HG02943 (cell line): ENCODE results near the gene RASA4B.
A peak's percentile ranks its signal among the peaks of the same experiment; 100 is the strongest.
"Not testable (repeated sequence)": the region's sequence is repeated elsewhere in the genome, so short reads cannot be mapped to it uniquely, and the experiment has no call there.

Source experiments
- ATAC-seq: cut with Tn5 transposase; IDR thresholded peaks from one replicate; pipeline ENCODE4 v1.9.1; 2021; ENCODE audit warnings: mild to moderate bottlenecking, low read depth, moderate library complexity; ENCODE audit not compliant: unreplicated experiment

Gene RASA4B

DNA sequence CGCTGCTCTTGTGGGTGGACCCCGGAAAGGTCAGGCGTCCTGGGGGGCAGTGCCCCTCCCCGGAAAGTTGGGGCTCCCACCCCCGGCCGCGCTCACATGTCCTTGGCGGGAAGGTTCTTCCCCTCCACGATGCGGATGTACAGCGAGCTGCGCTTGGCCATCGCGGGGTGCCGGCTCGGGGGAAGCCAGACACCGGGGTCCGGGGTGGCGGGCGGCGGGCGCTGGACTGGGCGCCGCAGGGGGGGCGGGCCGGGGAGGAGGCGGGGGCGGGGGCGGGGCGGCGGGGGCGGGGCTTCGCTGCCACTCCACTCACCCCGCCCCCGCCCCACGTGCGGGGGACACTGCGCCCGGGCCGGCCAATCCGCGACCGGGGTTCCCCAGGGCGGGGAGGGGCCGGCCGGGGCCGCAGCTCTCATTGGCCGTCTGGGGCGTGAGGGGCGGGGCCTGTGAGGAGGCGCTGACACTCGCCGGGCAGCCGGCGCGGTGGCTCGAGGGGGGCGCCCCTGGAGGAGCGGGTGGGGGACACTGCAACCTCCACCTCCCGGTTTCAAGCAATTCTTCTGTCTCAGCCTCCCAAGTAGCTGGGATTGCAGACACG, at the start of gene RASA4B:
Gene RASA4B, minus strand, starts transcription at position 228 of the 598 bp plus-strand sequence. Its CDS starts 67 bp downstream, at position 161.
- peak; percentile 43 for ATAC-seq

DNA sequence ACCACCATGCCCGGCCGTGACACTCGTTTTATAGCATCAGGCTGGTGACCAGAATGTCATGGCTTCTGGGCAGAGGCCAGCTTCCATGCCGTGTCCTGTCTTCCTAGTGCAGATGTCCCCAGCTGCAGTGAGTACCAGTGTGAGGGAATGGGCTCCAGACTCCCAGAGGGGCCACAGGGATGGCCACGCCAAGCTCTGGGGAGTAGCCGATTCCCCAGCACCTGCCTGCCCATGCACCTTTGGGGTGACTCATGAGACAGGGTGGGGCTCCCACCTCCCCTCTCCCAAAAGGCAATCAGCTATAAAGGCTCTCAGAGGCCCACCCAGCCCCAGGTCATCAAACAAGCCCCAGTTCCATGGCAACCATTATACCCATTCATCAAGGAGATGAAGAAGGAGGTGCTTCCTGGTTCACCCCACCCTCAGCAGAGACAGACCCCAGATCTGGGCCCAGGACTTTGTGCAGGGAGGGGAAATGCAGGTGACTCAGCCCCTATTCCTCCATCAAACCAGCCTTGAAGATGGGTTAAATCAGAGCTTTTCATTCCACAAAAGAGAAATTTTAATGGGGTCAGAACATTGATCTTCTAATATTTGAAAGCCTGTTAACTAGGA, 33.3 kb upstream of the RASA4B start, which contains the start of gene SPDYE2:
Gene SPDYE2, plus strand, starts transcription at position 419 of the 615 bp plus-strand sequence. CDS start 2,030 bp downstream, outside the sequence.
- ATAC-seq, result not testable (repeated sequence)

DNA sequence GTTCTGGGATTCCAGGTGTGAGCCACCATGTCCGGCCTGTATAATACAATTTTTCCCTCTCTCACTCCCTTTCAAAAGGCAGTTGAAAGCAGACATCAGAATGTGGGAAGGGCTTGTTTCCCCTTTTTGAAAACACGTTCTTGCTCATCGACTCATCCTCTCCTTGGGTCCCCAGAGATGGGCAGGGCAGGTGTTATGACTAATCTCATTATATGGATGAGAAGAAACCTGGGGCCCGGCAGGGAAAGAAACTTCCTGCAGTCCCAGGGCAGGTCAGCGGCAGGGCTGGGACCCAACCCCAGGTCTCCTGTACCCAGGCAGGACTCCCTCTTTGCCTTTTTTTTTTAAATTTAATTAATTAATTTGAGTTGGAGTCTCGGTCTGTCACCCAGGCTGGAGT, 28.8 kb upstream of the RASA4B start:
- peak; percentile 69 for ATAC-seq

DNA sequence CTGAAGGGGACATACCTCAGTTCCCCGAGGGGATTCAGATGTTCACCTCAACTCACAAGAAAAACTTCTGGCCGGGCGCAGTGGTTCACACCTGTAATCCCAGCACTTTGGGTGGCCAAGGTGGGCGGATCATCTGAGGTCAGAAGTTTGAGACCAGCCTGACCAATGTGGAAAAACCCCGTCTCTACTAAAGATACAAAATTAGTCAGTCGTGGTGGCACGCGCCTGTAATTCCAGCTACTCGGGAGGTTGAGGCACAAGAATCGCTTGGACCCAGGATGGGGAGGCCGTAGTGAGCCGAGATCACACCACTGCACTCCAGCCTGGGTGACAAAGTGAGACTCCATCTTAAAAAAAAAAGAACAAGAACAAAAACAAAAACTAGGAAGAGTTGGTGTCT, 27.7 kb upstream of the RASA4B start:
- not testable (repeated sequence) for ATAC-seq

DNA sequence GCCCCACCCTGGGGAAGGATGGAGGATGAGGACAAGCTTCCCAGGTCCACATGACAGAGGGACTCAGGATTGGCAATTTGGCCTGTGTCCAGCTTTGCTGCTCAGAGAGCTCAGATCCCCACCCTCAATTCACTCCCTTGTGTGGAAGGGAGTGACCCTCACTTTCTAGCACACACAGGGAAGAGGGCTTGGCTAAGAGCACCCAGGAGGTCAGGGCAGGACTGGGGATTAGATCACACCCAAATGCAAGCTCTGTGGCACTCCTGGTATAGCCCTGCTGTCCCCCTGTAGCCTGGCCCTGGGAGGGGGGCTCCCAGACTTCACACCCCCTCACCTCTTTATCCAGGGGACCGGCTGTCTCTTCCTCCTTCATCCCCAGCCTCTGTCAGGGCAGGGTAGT, 26.8 kb upstream of the RASA4B start:
- ATAC-seq, result not testable (repeated sequence)

DNA sequence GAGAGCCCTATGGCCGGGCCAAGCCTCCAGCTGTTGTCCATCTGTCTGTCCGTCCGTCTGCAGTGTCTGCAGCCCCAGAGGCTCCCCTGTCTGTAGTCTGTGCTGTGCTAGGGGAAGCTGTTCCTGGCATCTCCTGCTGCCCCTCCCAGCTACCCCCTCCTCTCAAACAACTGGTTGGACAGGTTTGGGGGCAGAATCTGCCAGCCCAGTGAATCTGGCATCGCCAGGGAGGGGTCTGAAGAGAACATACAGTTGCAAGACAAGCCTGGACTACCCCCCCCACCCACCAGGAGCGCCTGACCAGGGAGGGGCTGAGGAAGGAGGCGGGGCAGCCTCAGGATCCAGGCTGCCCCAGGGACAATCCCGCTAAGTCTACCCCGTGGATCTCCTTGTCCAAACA, 26.0 kb upstream of the RASA4B start, which contains the start of gene UPK3BL2:
Gene UPK3BL2, minus strand, starts transcription at position 101 of the 400 bp plus-strand sequence. Its CDS starts 60 bp downstream, at position 41.
- not testable (repeated sequence) for ATAC-seq

- ATAC-seq, result not testable (repeated sequence)
Measured at GRCh38 chr7:102542771-102543170, 25.2 kb upstream of the RASA4B start.

GRCh38 chr7:102542083-102542482, 24.5 kb upstream of the RASA4B start:
- not testable (repeated sequence) for ATAC-seq

GRCh38 chr7:102540604-102541003, 23.0 kb upstream of the RASA4B start:
- not testable (repeated sequence) for ATAC-seq

- ATAC-seq, result not testable (repeated sequence)
Measured at GRCh38 chr7:102535062-102535615, 17.6 kb upstream of the RASA4B start.

DNA sequence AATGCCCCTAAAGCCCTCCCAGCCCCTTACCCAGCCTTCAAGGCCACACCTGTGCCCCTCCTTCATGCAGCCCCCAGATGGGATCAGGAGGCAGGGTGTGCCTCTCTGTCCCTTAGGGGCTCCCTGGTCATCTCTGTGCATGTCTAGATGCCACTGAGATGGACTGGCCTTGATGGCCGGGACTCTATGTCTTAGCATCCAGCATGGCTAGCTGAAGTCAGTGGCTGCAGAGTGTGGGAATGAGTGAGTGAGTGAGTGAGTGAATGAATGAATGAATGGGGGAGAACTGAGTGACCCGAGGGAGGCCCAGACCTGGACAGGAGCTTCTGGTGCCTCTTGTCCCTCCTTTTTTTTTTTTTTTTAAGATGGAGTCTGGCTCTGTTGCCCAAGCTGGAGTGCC, 14.6 kb upstream of the RASA4B start:
- not testable (repeated sequence) for ATAC-seq

DNA sequence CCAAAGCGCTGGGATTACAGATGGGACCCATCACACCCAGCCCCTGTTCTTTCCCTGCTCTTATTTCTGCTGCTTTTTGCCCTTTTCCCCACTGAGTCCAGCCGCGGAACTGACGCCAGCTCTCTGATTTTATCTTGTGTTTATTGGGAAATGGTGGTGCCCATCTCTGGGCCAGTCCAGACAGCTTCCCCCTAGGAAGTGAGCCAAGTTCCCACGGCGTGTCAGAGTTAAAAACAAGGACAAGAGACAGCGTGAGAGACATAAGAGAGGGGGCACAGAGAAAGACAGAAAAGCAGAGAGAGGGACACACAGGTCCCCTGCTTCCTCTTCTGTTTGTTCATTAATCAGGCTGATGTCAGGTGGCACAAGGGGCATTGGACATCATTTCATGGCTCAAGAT, 14.0 kb upstream of the RASA4B start:
- not testable (repeated sequence) for ATAC-seq

GRCh38 chr7:102527822-102528793, 10.5 kb upstream of the RASA4B start:
- ATAC-seq, result not testable (repeated sequence)

GRCh38 chr7:102527182-102527581, 9.6 kb upstream of the RASA4B start:
- ATAC-seq, result not testable (repeated sequence)

DNA sequence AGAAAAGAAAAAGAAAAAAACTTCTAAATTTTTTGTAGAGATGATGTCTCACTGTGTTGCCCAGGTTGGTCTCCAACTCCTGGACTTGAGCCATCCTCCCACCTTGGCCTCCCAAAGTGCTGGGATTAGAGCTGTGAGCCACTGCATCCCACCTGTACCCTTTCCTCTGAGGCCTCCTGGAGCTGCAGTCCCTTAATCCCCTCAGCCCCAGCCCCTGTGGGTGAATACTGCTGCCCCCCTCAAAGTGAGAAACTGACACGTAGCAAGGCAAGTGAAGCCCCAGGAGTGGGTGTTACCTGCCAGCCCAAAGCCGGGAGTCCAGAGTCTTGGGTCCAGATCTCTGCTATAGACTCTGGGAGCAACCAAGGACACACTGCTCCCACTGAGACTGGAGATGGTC, 7.2 kb upstream of the RASA4B start:
- not testable (repeated sequence) for ATAC-seq

GRCh38 chr7:102520797-102521196, 3.2 kb upstream of the RASA4B start:
- ATAC-seq, result not testable (repeated sequence)

DNA sequence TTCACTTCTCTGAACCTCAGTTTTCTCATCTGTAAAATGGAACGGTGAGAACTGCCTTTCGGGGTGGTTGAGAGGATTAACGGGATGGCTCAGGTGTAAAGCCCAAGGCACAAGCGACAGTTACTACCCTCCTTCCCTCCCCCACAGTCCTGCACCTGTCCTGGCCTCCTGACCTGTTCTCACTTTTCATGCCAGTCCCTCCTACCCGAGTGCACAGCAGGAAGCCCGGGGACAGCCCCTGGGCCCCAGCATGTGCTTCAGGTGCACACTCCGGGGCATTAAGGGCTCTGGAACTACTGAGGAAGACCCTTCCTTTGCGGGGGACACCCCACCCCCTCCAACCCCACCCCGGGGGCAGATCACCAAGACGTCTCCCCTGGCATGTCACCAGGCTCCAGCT, 626 bp downstream of the RASA4B start:
- ATAC-seq, result not testable (repeated sequence)

GRCh38 chr7:102515889-102516288, 1.7 kb downstream of the RASA4B start:
- ATAC-seq, result not testable (repeated sequence)

DNA sequence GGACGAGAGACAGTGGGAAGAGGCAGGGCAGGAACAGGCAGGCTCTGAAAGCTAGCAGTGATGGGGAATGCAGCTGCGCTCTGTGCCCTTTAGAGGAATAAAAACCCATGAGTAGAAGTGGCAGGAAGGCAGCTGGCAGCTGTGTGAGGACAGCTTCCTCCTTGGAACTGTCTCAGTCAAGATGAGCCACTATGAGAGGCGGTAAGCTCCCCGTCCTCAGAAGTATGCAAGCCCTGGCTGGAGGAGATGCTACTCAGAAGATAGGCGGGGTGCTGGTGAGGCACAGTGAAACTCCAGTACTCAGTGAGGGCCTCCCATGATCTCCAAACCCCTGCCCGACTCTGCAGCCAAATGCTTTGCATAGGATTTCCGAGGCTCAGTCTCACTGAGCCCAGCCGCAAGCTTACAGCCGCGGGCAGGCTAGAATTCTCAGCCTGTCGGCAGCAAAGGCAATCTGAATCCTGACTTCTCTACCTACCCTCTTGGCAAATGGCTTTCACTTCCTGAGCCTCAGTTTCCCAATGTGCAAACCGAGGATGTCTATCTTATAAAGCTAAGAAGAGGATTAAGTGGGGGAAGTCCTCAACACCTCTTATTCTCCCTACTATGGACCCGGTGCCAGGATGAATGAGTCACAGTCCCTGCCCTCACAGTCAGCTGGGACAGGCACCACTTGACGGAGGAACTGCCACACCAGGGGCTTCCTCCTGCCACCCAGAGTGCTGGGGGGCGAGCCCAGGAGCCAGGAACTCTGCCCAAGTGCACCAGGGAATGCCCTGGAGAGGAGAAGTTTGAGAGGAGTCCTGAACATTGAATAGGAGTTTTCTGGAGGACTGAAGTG, 2.5 kb downstream of the RASA4B start:
- peak; percentile 60 for ATAC-seq
